ENCODE data around the gene EPHB2. TPM values are rescaled to one million over a fixed set of nuclear protein-coding genes. Genes with fewer than 3 reads are reported as not detected.
"Not testable (repeated sequence)": the region's sequence is repeated elsewhere in the genome, so short reads cannot be mapped to it uniquely, and the experiment has no call there.

EPHB2 gene
- total RNA-seq, 1 donor from 2014 or later = 62.0 TPM

GRCh38 chr1:22833699-22834098 is 123.1 kb downstream of the EPHB2 start:
- DNase-seq (ENCODE audit: low read depth, low spot score) = no peak

- DNase-seq (ENCODE audit: low read depth, low spot score) = not testable (repeated sequence)
These were observed 123.8 kb downstream of the EPHB2 start for GRCh38 chr1:22834420-22834819.

GRCh38 chr1:22835636-22836319 is 125.1 kb downstream of the EPHB2 start:
- DNase-seq (ENCODE audit: low read depth, low spot score) = no peak

- DNase-seq (ENCODE audit: low read depth, low spot score) = no peak
These were observed 126.2 kb downstream of the EPHB2 start for GRCh38 chr1:22836850-22837249.

- no peak for DNase-seq (ENCODE audit: low read depth, low spot score)
These were observed 126.7 kb downstream of the EPHB2 start for GRCh38 chr1:22837332-22837731.

GRCh38 chr1:22838965-22839364 is 128.3 kb downstream of the EPHB2 start:
- DNase-seq (ENCODE audit: low read depth, low spot score) = no peak

GRCh38 chr1:22839806-22840205 is 129.2 kb downstream of the EPHB2 start:
- no peak for DNase-seq (ENCODE audit: low read depth, low spot score)

- no peak for DNase-seq (ENCODE audit: low read depth, low spot score)
These were observed 130.5 kb downstream of the EPHB2 start for GRCh38 chr1:22841142-22841541.

- no peak for DNase-seq (ENCODE audit: low read depth, low spot score)
These were observed 131.2 kb downstream of the EPHB2 start for GRCh38 chr1:22841860-22842281.

- not testable (repeated sequence) for DNase-seq (ENCODE audit: low read depth, low spot score)
These were observed 133.0 kb downstream of the EPHB2 start for GRCh38 chr1:22843441-22844183.

- no peak for DNase-seq (ENCODE audit: low read depth, low spot score)
These were observed 134.0 kb downstream of the EPHB2 start for GRCh38 chr1:22844621-22845020.

GRCh38 chr1:22845398-22845935 is 134.8 kb downstream of the EPHB2 start:
- DNase-seq (ENCODE audit: low read depth, low spot score) = no peak

GRCh38 chr1:22846458-22846857 is 135.8 kb downstream of the EPHB2 start:
- DNase-seq (ENCODE audit: low read depth, low spot score) = no peak

GRCh38 chr1:22847249-22847648 is 136.6 kb downstream of the EPHB2 start:
- no peak for DNase-seq (ENCODE audit: low read depth, low spot score)

- DNase-seq (ENCODE audit: low read depth, low spot score) = no peak
These were observed 137.1 kb downstream of the EPHB2 start for GRCh38 chr1:22847709-22848108.

GRCh38 chr1:22848405-22848804 is 137.8 kb downstream of the EPHB2 start:
- no peak for DNase-seq (ENCODE audit: low read depth, low spot score)

- no peak for DNase-seq (ENCODE audit: low read depth, low spot score)
These were observed 139.1 kb downstream of the EPHB2 start for GRCh38 chr1:22849770-22850169.

GRCh38 chr1:22850281-22850680 is 139.6 kb downstream of the EPHB2 start:
- no peak for DNase-seq (ENCODE audit: low read depth, low spot score)

GRCh38 chr1:22850681-22851080 is 140.0 kb downstream of the EPHB2 start:
- peak; percentile 53 for DNase-seq (ENCODE audit: low read depth, low spot score)

GRCh38 chr1:22851517-22851916 is 140.9 kb downstream of the EPHB2 start:
- no peak for DNase-seq (ENCODE audit: low read depth, low spot score)

- DNase-seq (ENCODE audit: low read depth, low spot score) = no peak
These were observed 141.6 kb downstream of the EPHB2 start for GRCh38 chr1:22852144-22852655.

GRCh38 chr1:22853651-22854185 is 143.1 kb downstream of the EPHB2 start:
- no peak for DNase-seq (ENCODE audit: low read depth, low spot score)
